GM12878 (cell line): ENCODE measurements around the gene HOXD9. TPM values are rescaled to one million over a fixed set of nuclear protein-coding genes. Genes with fewer than 3 reads are reported as not detected.

Experiments
- BACH1 ChIP-seq: fragments of 450-650 bp; IDR thresholded peaks from 2 replicates; pipeline ENCODE4 v1.6.1; 2017; ENCODE audit warnings: mild to moderate bottlenecking, borderline replicate concordance
- BHLHE40 ChIP-seq, 2 experiments: fragments of 450-650 bp in 1 of 2; IDR thresholded peaks; 2 replicates each; pipeline ENCODE4 v1.6.1; 2011 to 2017; ENCODE audit warnings: low read depth in 2 of 2, borderline replicate concordance in 1 of 2, improper control_type of control experiment in 1 of 2, low read length in 1 of 2, mild to moderate bottlenecking in 1 of 2
- CBX3 ChIP-seq: fragments of 200-600 bp; sonication (generic); IDR thresholded peaks from 2 replicates; pipeline ENCODE4 v1.6.1; 2016; ENCODE audit warnings: low read depth, borderline replicate concordance
- CBX5 ChIP-seq: sonication (generic); IDR thresholded peaks from 2 replicates; pipeline ENCODE4 v1.6.1; 2016; ENCODE audit warnings: low read depth, moderate library complexity, mild to moderate bottlenecking, inconsistent platforms
- CHD1 ChIP-seq: IDR thresholded peaks from 2 replicates; pipeline ENCODE4 v1.6.1; 2012; ENCODE audit warnings: low read depth, low read length, improper control_type of control experiment
- CREM ChIP-seq: IDR thresholded peaks from 2 replicates; pipeline ENCODE4 v1.6.1; 2014; ENCODE audit warnings: antibody characterized with exemption, low read depth
- HCFC1 ChIP-seq: fragments of 150-350 bp; IDR thresholded peaks from 2 replicates; pipeline ENCODE4 v1.6.1; 2014; ENCODE audit warnings: low read length
- MEF2B ChIP-seq: fragments of 450-650 bp; IDR thresholded peaks from 2 replicates; pipeline ENCODE4 v1.6.1; 2018; ENCODE audit warnings: mild to moderate bottlenecking, moderate library complexity; ENCODE audit not compliant: partially characterized antibody, poor library complexity, severe bottlenecking
- NFIC ChIP-seq: IDR thresholded peaks from 2 replicates; pipeline ENCODE4 v1.6.1; 2012; ENCODE audit warnings: low read depth, mild to moderate bottlenecking, inconsistent platforms, low read length, moderate library complexity
- NR2C2 ChIP-seq: IDR thresholded peaks from 2 replicates; pipeline ENCODE4 v1.6.1; 2011; ENCODE audit warnings: borderline replicate concordance, low read depth; ENCODE audit not compliant: control insufficient read depth, insufficient read length
- RAD51 ChIP-seq: fragments of 450-650 bp; IDR thresholded peaks from 2 replicates; pipeline ENCODE4 v1.6.1; 2016; ENCODE audit warnings: moderate library complexity, mild to moderate bottlenecking, inconsistent platforms
- RB1 ChIP-seq: fragments of 450-650 bp; formaldehyde crosslinking; IDR thresholded peaks from 2 replicates; pipeline ENCODE4 v1.6.1; 2017; ENCODE audit warnings: mild to moderate bottlenecking, borderline replicate concordance
- RCOR1 ChIP-seq: conservative IDR thresholded peaks from 2 replicates; pipeline ENCODE4 v1.6.1; 2012; ENCODE audit warnings: low read depth, low read length, improper control_type of control experiment
- SIN3A ChIP-seq: IDR thresholded peaks from 2 replicates; pipeline ENCODE4 v1.6.1; 2012; ENCODE audit warnings: low read depth, low read length, improper control_type of control experiment
- SREBF1 ChIP-seq: IDR thresholded peaks from 2 replicates; pipeline ENCODE4 v1.6.1; 2012; ENCODE audit warnings: mild to moderate bottlenecking, low read length
- SUPT20H ChIP-seq: IDR thresholded peaks from 2 replicates; pipeline ENCODE4 v1.6.1; 2011; ENCODE audit warnings: low read depth, mild to moderate bottlenecking, low read length, moderate library complexity, borderline replicate concordance; ENCODE audit not compliant: control insufficient read depth
- TARDBP ChIP-seq: IDR thresholded peaks from 2 replicates; pipeline ENCODE4 v1.6.1; 2016; ENCODE audit warnings: borderline replicate concordance
- TCF7 ChIP-seq: IDR thresholded peaks from 2 replicates; pipeline ENCODE4 v1.6.1; 2014; ENCODE audit warnings: antibody characterized with exemption, borderline replicate concordance
- WRNIP1 ChIP-seq: IDR thresholded peaks from 2 replicates; pipeline ENCODE4 v1.6.1; 2011; ENCODE audit warnings: low read depth, low read length, improper control_type of control experiment, borderline replicate concordance
- ZBED1 ChIP-seq: IDR thresholded peaks from 2 replicates; pipeline ENCODE4 v1.6.1; 2016; ENCODE audit warnings: borderline replicate concordance
- ZNF24 ChIP-seq: fragments of 450-650 bp; IDR thresholded peaks from 2 replicates; pipeline ENCODE4 v1.6.1; 2017; ENCODE audit warnings: antibody characterized with exemption, mild to moderate bottlenecking
- ZSCAN29 ChIP-seq: fragments of 450-650 bp; IDR thresholded peaks from 2 replicates; pipeline ENCODE4 v1.6.1; 2017; ENCODE audit warnings: mild to moderate bottlenecking, moderate library complexity
- polyA plus RNA-seq, 11 experiments: library from polyadenylated mRNA; depleted of rRNA in 4 of 11; unstranded in 6 of 11; stranded (reverse) in 5 of 11; fragments of >200 nt; fragmentation: Nextera tagmentation in 4 of 11; fragmentation: Illumina TruSeq in 1 of 11; extraction: Ambion mirVana in 4 of 11; extraction: Trizol in 1 of 11; gene quantifications; 1 replicate in 1 of 11; 2 replicates in 10 of 11; pipeline versions ENCODE4 v1.2.1 to v1.2.3, GENCODE V29; 2011 to 2016; ENCODE audit warnings: inconsistent platforms in 2 of 11, missing spikeins in 2 of 11, low read depth in 1 of 11
- total RNA-seq, 4 experiments: library from RNA; depleted of rRNA in 3 of 4; stranded (reverse); fragments of >200 nt in 3 of 4; fragmentation: Illumina TruSeq in 1 of 4; extraction: Trizol in 1 of 4; gene quantifications; 2 replicates each; pipeline versions ENCODE4 v1.2.1 to v1.2.3, GENCODE V29; 2013 to 2021
- TF ChIP-seq, protein P1 (sequence below): fragments of 450-650 bp; IDR thresholded peaks from 2 replicates; pipeline ENCODE4 v1.6.1; 2014; ENCODE audit warnings: mild to moderate bottlenecking
- TF ChIP-seq, protein P2 (sequence below): fragments of 450-650 bp; formaldehyde crosslinking; IDR thresholded peaks from 2 replicates; pipeline ENCODE4 v1.4.0; 2022; ENCODE audit warnings: mild to moderate bottlenecking, moderate library complexity
- TF ChIP-seq, protein P3 (sequence below): IDR thresholded peaks from 2 replicates; pipeline ENCODE4 v1.6.1; 2012; ENCODE audit warnings: mild to moderate bottlenecking, low read depth, low read length

Gene HOXD9
- total and polyA plus RNA-seq, 10 of the 15 experiments (the other 5 are each of a cell fraction or from before 2014, with no cell fraction given): not detected

DNA sequence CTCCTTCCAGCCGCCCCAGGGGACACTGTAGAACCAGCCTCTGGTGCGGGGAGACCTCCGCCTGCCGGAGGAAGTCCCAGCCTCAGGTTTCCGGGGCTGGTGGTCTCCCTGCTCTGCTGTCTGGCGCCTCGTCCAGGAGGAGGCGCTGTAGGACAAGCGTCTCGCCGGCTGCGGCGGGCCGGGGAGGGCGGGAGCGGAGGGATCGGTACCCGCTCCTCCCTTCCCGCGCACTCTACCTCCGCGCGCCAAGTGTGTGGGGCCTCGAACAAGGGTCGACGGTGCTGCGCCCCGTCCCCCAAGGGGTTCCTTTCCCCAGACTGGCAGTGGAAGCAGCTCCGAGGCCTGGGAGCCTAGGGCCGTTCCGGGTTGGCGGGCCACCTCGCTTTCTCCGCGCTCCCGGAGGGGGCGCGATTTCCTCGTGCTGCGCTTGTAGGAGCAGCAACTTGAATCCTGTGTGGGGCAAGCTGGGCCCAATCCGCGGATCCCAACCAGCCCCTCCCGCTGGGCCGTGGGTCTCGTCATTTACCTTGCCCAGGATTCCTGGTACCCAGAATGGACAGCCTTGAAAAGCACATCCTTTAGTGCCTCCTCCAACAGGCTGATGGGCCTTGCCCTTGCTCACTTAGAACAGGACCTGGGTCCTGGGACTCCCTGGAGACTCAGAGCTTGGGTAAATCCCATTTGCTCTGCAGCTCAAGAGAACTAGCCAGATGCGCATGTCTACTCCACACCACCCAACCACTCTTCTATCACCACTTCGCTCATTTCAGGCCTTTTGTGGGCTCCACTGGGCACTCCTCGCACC lies 18.2 kb downstream of the HOXD9 start (continued):
- peak in 1 of 2 experiments; percentile 28; a peak in 1 of 4 replicates for TF ChIP-seq BHLHE40 (IDR thresholded peaks at IDR 0.05; ENCODE audit: borderline replicate concordance in 1 of 2, low read depth in 2 of 2, low read length in 1 of 2)
- TF ChIP-seq, protein P1, sequence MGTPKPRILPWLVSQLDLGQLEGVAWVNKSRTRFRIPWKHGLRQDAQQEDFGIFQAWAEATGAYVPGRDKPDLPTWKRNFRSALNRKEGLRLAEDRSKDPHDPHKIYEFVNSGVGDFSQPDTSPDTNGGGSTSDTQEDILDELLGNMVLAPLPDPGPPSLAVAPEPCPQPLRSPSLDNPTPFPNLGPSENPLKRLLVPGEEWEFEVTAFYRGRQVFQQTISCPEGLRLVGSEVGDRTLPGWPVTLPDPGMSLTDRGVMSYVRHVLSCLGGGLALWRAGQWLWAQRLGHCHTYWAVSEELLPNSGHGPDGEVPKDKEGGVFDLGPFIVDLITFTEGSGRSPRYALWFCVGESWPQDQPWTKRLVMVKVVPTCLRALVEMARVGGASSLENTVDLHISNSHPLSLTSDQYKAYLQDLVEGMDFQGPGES: no peak
- TF ChIP-seq WRNIP1: no peak
- TF ChIP-seq NFIC: no peak
- no peak for TF ChIP-seq NR2C2
- TF ChIP-seq TCF7: no peak
- TF ChIP-seq ZSCAN29: 0 out of 2 replicates have a peak, but pooled peaks have one; percentile 29
- TF ChIP-seq SUPT20H: no peak
- TF ChIP-seq, protein P2, sequence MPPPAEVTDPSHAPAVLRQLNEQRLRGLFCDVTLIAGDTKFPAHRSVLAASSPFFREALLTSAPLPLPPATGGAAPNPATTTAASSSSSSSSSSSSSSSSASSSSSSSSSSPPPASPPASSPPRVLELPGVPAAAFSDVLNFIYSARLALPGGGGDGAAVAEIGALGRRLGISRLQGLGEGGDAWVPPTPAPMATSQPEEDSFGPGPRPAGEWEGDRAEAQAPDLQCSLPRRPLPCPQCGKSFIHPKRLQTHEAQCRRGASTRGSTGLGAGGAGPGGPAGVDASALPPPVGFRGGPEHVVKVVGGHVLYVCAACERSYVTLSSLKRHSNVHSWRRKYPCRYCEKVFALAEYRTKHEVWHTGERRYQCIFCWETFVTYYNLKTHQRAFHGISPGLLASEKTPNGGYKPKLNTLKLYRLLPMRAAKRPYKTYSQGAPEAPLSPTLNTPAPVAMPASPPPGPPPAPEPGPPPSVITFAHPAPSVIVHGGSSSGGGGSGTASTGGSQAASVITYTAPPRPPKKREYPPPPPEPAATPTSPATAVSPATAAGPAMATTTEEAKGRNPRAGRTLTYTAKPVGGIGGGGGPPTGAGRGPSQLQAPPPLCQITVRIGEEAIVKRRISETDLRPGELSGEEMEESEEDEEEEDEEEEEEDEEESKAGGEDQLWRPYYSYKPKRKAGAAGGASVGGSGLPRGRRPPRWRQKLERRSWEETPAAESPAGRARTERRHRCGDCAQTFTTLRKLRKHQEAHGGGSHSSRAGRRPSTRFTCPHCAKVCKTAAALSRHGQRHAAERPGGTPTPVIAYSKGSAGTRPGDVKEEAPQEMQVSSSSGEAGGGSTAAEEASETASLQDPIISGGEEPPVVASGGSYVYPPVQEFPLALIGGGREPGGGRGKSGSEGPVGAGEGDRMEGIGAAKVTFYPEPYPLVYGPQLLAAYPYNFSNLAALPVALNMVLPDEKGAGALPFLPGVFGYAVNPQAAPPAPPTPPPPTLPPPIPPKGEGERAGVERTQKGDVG (CRISPR knock-in tag): no peak
- TF ChIP-seq RCOR1: no peak
- no peak for TF ChIP-seq BACH1
- TF ChIP-seq RAD51: no peak
- TF ChIP-seq, protein P3, sequence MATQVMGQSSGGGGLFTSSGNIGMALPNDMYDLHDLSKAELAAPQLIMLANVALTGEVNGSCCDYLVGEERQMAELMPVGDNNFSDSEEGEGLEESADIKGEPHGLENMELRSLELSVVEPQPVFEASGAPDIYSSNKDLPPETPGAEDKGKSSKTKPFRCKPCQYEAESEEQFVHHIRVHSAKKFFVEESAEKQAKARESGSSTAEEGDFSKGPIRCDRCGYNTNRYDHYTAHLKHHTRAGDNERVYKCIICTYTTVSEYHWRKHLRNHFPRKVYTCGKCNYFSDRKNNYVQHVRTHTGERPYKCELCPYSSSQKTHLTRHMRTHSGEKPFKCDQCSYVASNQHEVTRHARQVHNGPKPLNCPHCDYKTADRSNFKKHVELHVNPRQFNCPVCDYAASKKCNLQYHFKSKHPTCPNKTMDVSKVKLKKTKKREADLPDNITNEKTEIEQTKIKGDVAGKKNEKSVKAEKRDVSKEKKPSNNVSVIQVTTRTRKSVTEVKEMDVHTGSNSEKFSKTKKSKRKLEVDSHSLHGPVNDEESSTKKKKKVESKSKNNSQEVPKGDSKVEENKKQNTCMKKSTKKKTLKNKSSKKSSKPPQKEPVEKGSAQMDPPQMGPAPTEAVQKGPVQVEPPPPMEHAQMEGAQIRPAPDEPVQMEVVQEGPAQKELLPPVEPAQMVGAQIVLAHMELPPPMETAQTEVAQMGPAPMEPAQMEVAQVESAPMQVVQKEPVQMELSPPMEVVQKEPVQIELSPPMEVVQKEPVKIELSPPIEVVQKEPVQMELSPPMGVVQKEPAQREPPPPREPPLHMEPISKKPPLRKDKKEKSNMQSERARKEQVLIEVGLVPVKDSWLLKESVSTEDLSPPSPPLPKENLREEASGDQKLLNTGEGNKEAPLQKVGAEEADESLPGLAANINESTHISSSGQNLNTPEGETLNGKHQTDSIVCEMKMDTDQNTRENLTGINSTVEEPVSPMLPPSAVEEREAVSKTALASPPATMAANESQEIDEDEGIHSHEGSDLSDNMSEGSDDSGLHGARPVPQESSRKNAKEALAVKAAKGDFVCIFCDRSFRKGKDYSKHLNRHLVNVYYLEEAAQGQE: no peak
- no peak for TF ChIP-seq HCFC1
- TF ChIP-seq RB1: peak; percentile 97; the same call in 1 of the 2 replicates
- TF ChIP-seq CBX3: no peak
- TF ChIP-seq TARDBP: no peak
- no peak for TF ChIP-seq ZNF24
- TF ChIP-seq CHD1: no peak
- no peak for TF ChIP-seq SREBF1
- TF ChIP-seq ZBED1: no peak
- TF ChIP-seq MEF2B: peak; percentile 83
- no peak for TF ChIP-seq CREM
- no peak for TF ChIP-seq CBX5
- TF ChIP-seq SIN3A: no peak
